Neural cell (in vitro differentiated cells): ENCODE data around the gene KRT38. TPM values are rescaled to one million over a fixed set of nuclear protein-coding genes. Genes with fewer than 3 reads are reported as not detected.
"Not testable (repeated sequence)": the region's sequence is repeated elsewhere in the genome, so short reads cannot be mapped to it uniquely, and the experiment has no call there.

Source experiments
- H2AFZ ChIP-seq: fragments of 200-600, 300-800 bp; sonication (generic), shearing (Covaris generic); 2 replicates; pipeline ENCODE4 v1.6.0; 2014; ENCODE audit warnings: low read depth, mild to moderate bottlenecking, antibody characterized with exemption, low read length, moderate library complexity
- H3F3A ChIP-seq: fragments of 200-600 bp; shearing (Covaris generic); 2 replicates; pipeline ENCODE4 v1.6.1; 2016; ENCODE audit warnings: mild to moderate bottlenecking, moderate library complexity, mixed read lengths, antibody characterized with exemption, low read length; ENCODE audit not compliant: insufficient read depth, poor library complexity, severe bottlenecking
- H3K27ac ChIP-seq: fragments of 200-600, 300-800 bp; sonication (generic), shearing (Covaris generic); 2 replicates; pipeline ENCODE4 v1.5.1; 2014; ENCODE audit warnings: mild to moderate bottlenecking, low read length, moderate library complexity
- H3K27me3 ChIP-seq: fragments of 300-800, 200-600 bp; sonication (generic), shearing (Covaris generic); 2 replicates; pipeline ENCODE4 v1.6.0; 2014; ENCODE audit warnings: mild to moderate bottlenecking, low read depth, low read length, moderate library complexity; ENCODE audit not compliant: insufficient read depth
- H3K36me3 ChIP-seq: fragments of 300-800, 200-600 bp; sonication (generic), shearing (Covaris generic); 2 replicates; pipeline ENCODE4 v1.5.1; 2014; ENCODE audit warnings: mild to moderate bottlenecking, antibody characterized with exemption, low read length, moderate library complexity; ENCODE audit not compliant: insufficient read depth
- H3K4me2 ChIP-seq: fragments of 300-800, 200-600 bp; sonication (generic), shearing (Covaris generic); 2 replicates; pipeline ENCODE4 v1.6.0; 2014; ENCODE audit warnings: mild to moderate bottlenecking, low read length
- H3K4me3 ChIP-seq: fragments of 300-800, 200-600 bp; sonication (generic), shearing (Covaris generic); 2 replicates; pipeline ENCODE4 v1.5.1; 2014; ENCODE audit warnings: mild to moderate bottlenecking, low read length, moderate library complexity
- H3K79me2 ChIP-seq: fragments of 200-600 bp; shearing (Covaris generic); replicated peaks from 2 replicates; pipeline ENCODE4 v1.6.0; 2014; ENCODE audit warnings: mild to moderate bottlenecking, low read length, moderate library complexity; ENCODE audit not compliant: insufficient read depth
- H3K9ac ChIP-seq: fragments of 300-800, 200-600 bp; sonication (generic), shearing (Covaris generic); 2 replicates; pipeline ENCODE4 v1.6.1; 2016; ENCODE audit warnings: mild to moderate bottlenecking, low read length, mixed read lengths
- H3K9me2 ChIP-seq: fragments of 200-600 bp; shearing (Covaris generic); 2 replicates; pipeline ENCODE4 v1.6.1; 2016; ENCODE audit warnings: mild to moderate bottlenecking, low read length, mixed read lengths; ENCODE audit not compliant: insufficient read depth
- H3K9me3 ChIP-seq: fragments of 200-600, 300-800 bp; sonication (generic), shearing (Covaris generic); 2 replicates; pipeline ENCODE4 v1.6.1; 2016; ENCODE audit warnings: mild to moderate bottlenecking, mixed run types, low read length, moderate library complexity, mixed read lengths
- H4K20me1 ChIP-seq: fragments of 200-600 bp; shearing (Covaris generic); 2 replicates; pipeline ENCODE4 v1.6.1; 2016; ENCODE audit warnings: mild to moderate bottlenecking, mixed run types; ENCODE audit not compliant: insufficient read depth
- EP300 ChIP-seq: fragments of 450-650 bp; conservative IDR thresholded peaks from 2 replicates; pipeline ENCODE4 v1.6.1; 2014; ENCODE audit warnings: antibody characterized with exemption, mild to moderate bottlenecking, moderate library complexity; ENCODE audit not compliant: poor library complexity, severe bottlenecking
- EZH2 ChIP-seq: fragments of 200-600, 300-800 bp; shearing (Covaris generic), sonication (generic); IDR thresholded peaks from 2 replicates; pipeline ENCODE4 v1.6.1; 2014; ENCODE audit warnings: antibody characterized with exemption, low read length, borderline replicate concordance, mild to moderate bottlenecking; ENCODE audit not compliant: insufficient read depth, poor library complexity, severe bottlenecking
- MXI1 ChIP-seq: fragments of 450-650 bp; conservative IDR thresholded peaks from 2 replicates; pipeline ENCODE4 v1.6.1; 2014; ENCODE audit warnings: antibody characterized with exemption, mild to moderate bottlenecking; ENCODE audit not compliant: poor library complexity, severe bottlenecking
- POLR2AphosphoS5 ChIP-seq: IDR thresholded peaks from 2 replicates; pipeline ENCODE4 v1.6.1; 2012
- RAD21 ChIP-seq: fragments of 450-650 bp; conservative IDR thresholded peaks from 2 replicates; pipeline ENCODE4 v1.6.1; 2014; ENCODE audit warnings: antibody characterized with exemption, mild to moderate bottlenecking, moderate library complexity
- SMC3 ChIP-seq: fragments of 450-650 bp; conservative IDR thresholded peaks from 2 replicates; pipeline ENCODE4 v1.6.1; 2014; ENCODE audit warnings: antibody characterized with exemption, mild to moderate bottlenecking, moderate library complexity; ENCODE audit not compliant: poor library complexity
- TAF1 ChIP-seq: IDR thresholded peaks from 2 replicates; pipeline ENCODE4 v1.6.1; 2012; ENCODE audit warnings: low read depth
- polyA plus RNA-seq: library from polyadenylated mRNA; depleted of rRNA; stranded (reverse); fragments of >200 nt; gene quantifications from 2 replicates; pipeline ENCODE4 v1.2.3, GENCODE V29; 2014
- TF ChIP-seq, protein P1 (sequence below): IDR thresholded peaks from 2 replicates; pipeline ENCODE4 v1.6.1; 2012; ENCODE audit warnings: borderline replicate concordance
- TF ChIP-seq, protein P2 (sequence below): fragments of 450-650 bp; IDR thresholded peaks from 2 replicates; pipeline ENCODE4 v1.5.1; 2014; ENCODE audit warnings: antibody characterized with exemption, mild to moderate bottlenecking, moderate library complexity; ENCODE audit not compliant: poor library complexity, severe bottlenecking

KRT38 gene
- polyA plus RNA-seq, 1 donor from 2014 or later, result not detected

GRCh38 chr17:41433586-41433985 lies 7.2 kb downstream of the KRT38 start:
- H3F3A ChIP-seq, result no peaks in the 10 kb centered on the region
- no peaks in the 10 kb centered on the region for H3K9me2 ChIP-seq
- no peak overlapping the region for H3K4me3 ChIP-seq
- no peak overlapping the region for H3K9ac ChIP-seq
- H3K4me2 ChIP-seq, result no peak overlapping the region
- no peaks in the 10 kb centered on the region for H3K9me3 ChIP-seq
- no peaks in the 10 kb centered on the region for H3K27me3 ChIP-seq
- no peak overlapping the region for H3K27ac ChIP-seq
- no peaks in the 10 kb centered on the region for H4K20me1 ChIP-seq
- no peak overlapping the region for H2AFZ ChIP-seq
- H3K36me3 ChIP-seq, result no peaks in the 10 kb centered on the region
- TF ChIP-seq MXI1 (no peak), SMC3 (no peak), POLR2AphosphoS5 (no peak), TAF1 (no peak), EZH2 (no peak), EP300 (no peak), RAD21 (no peak)
- TF ChIP-seq, protein P1, sequence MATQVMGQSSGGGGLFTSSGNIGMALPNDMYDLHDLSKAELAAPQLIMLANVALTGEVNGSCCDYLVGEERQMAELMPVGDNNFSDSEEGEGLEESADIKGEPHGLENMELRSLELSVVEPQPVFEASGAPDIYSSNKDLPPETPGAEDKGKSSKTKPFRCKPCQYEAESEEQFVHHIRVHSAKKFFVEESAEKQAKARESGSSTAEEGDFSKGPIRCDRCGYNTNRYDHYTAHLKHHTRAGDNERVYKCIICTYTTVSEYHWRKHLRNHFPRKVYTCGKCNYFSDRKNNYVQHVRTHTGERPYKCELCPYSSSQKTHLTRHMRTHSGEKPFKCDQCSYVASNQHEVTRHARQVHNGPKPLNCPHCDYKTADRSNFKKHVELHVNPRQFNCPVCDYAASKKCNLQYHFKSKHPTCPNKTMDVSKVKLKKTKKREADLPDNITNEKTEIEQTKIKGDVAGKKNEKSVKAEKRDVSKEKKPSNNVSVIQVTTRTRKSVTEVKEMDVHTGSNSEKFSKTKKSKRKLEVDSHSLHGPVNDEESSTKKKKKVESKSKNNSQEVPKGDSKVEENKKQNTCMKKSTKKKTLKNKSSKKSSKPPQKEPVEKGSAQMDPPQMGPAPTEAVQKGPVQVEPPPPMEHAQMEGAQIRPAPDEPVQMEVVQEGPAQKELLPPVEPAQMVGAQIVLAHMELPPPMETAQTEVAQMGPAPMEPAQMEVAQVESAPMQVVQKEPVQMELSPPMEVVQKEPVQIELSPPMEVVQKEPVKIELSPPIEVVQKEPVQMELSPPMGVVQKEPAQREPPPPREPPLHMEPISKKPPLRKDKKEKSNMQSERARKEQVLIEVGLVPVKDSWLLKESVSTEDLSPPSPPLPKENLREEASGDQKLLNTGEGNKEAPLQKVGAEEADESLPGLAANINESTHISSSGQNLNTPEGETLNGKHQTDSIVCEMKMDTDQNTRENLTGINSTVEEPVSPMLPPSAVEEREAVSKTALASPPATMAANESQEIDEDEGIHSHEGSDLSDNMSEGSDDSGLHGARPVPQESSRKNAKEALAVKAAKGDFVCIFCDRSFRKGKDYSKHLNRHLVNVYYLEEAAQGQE, result no peak
- TF ChIP-seq, protein P2, sequence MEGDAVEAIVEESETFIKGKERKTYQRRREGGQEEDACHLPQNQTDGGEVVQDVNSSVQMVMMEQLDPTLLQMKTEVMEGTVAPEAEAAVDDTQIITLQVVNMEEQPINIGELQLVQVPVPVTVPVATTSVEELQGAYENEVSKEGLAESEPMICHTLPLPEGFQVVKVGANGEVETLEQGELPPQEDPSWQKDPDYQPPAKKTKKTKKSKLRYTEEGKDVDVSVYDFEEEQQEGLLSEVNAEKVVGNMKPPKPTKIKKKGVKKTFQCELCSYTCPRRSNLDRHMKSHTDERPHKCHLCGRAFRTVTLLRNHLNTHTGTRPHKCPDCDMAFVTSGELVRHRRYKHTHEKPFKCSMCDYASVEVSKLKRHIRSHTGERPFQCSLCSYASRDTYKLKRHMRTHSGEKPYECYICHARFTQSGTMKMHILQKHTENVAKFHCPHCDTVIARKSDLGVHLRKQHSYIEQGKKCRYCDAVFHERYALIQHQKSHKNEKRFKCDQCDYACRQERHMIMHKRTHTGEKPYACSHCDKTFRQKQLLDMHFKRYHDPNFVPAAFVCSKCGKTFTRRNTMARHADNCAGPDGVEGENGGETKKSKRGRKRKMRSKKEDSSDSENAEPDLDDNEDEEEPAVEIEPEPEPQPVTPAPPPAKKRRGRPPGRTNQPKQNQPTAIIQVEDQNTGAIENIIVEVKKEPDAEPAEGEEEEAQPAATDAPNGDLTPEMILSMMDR, result no peak
- no peaks in the 10 kb centered on the region for H3K79me2 ChIP-seq

DNA sequence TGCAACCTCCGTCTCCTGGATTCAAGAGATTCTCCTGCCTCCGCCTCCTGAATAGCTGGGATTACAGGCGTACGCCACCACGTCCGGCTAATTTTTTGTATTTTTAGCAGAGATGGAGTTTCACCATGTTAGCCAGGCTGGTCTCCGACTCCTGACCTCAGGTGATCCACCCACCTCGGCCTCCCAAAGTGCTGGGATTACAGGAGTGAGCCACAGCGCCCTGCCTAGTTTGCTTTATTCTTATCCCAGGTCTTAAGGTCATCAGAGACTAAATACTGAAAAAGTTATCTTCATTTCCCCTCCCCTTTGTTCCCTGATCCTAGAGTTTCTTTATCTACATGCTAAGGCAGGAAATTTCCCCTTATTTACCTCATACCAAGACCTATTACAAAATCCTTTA lies 10.4 kb downstream of the KRT38 start:
- H3K79me2 ChIP-seq, H3K9me3 ChIP-seq, H3K9me2 ChIP-seq, H3F3A ChIP-seq, H3K4me3 ChIP-seq, H3K9ac ChIP-seq, H2AFZ ChIP-seq, H3K27ac ChIP-seq, H3K27me3 ChIP-seq, H4K20me1 ChIP-seq, H3K4me2 ChIP-seq, H3K36me3 ChIP-seq: not testable (repeated sequence)

DNA sequence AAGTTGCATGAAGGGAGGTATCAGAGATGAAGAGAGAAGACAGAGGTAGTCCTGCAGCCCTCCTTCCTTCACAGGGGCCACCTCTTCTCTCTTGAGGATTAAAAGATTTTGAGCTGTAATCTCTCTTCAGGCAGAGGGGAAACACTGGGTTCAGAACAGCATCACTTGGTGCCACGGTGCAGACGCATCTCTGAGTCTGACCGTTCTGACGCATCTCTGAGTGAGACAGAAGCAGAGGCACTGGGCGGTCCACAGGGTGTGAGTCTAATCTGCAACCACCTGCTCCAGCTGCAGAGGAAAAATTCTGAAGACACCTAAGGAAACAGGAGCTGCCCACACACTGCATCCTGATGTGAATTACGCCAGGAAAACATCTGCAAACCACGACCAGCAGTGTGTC lies 11.1 kb downstream of the KRT38 start:
- Histone ChIP-seq H3K36me3 (no peaks in the 10 kb centered on the region), H3K9ac (no peak overlapping the region), H3K4me3 (no peak overlapping the region), H4K20me1 (no peaks in the 10 kb centered on the region), H2AFZ (no peak overlapping the region), H3K9me3 (no peaks in the 10 kb centered on the region), H3F3A (no peaks in the 10 kb centered on the region), H3K27me3 (no peaks in the 10 kb centered on the region), H3K4me2 (no peak overlapping the region), H3K27ac (no peak overlapping the region), H3K9me2 (no peaks in the 10 kb centered on the region), H3K79me2 (no peaks in the 10 kb centered on the region)
- TF ChIP-seq SMC3 (no peak), RAD21 (no peak), POLR2AphosphoS5 (no peak), EP300 (no peak), EZH2 (no peak)
- TF ChIP-seq, protein P2, result no peak
